Ishikawa (cell line): ENCODE measurements around the gene DGKI.

ENCODE experiments used
- CEBPB ChIP-seq: IDR thresholded peaks from 2 replicates; pipeline ENCODE4 v1.6.1; 2012
- CREB1 ChIP-seq: IDR thresholded peaks from 2 replicates; pipeline ENCODE4 v1.6.1; 2012; ENCODE audit warnings: low read depth
- EGR1 ChIP-seq: IDR thresholded peaks from 2 replicates; pipeline ENCODE4 v1.6.1; 2012
- EP300 ChIP-seq: IDR thresholded peaks from 2 replicates; pipeline ENCODE4 v1.6.1; 2012; ENCODE audit warnings: borderline replicate concordance
- FOXM1 ChIP-seq: IDR thresholded peaks from 2 replicates; pipeline ENCODE4 v1.6.1; 2012; ENCODE audit warnings: low read depth, borderline replicate concordance
- MAX ChIP-seq: IDR thresholded peaks from 2 replicates; pipeline ENCODE4 v1.6.1; 2012
- NFIC ChIP-seq: IDR thresholded peaks from 2 replicates; pipeline ENCODE4 v1.6.1; 2012
- RAD21 ChIP-seq: IDR thresholded peaks from 2 replicates; pipeline ENCODE4 v1.6.1; 2012; ENCODE audit warnings: low read depth
- REST ChIP-seq: IDR thresholded peaks from 2 replicates; pipeline ENCODE4 v1.6.1; 2012; ENCODE audit warnings: low read depth, mild to moderate bottlenecking
- TAF1 ChIP-seq: IDR thresholded peaks from 2 replicates; pipeline ENCODE4 v1.6.1; 2012; ENCODE audit warnings: low read depth, mild to moderate bottlenecking
- TCF12 ChIP-seq: IDR thresholded peaks from 2 replicates; pipeline ENCODE4 v1.6.1; 2012; ENCODE audit warnings: low read depth
- TEAD4 ChIP-seq: IDR thresholded peaks from 2 replicates; pipeline ENCODE4 v1.6.1; 2012
- USF1 ChIP-seq: IDR thresholded peaks from 2 replicates; pipeline ENCODE4 v1.6.1; 2012
- YY1 ChIP-seq: IDR thresholded peaks from 2 replicates; pipeline ENCODE4 v1.6.1; 2012; ENCODE audit warnings: low read depth

- TF ChIP-seq EP300 = no peak
- TF ChIP-seq YY1 = no peak
- TF ChIP-seq MAX = no peak
- no peak for TF ChIP-seq TCF12
- TF ChIP-seq NFIC = no peak
- TF ChIP-seq TEAD4 = no peak
- no peak for TF ChIP-seq USF1
- no peak for TF ChIP-seq EGR1
- TF ChIP-seq REST = no peak
- TF ChIP-seq FOXM1 = no peak
- TF ChIP-seq RAD21 = no peak
- no peak for TF ChIP-seq TAF1
- TF ChIP-seq CEBPB = no peak
- no peak for TF ChIP-seq CREB1
Measured at GRCh38 chr7:137635874-137636273, 210.9 kb downstream of the DGKI start.
